ENCODE data around the gene SPECC1.

DNA sequence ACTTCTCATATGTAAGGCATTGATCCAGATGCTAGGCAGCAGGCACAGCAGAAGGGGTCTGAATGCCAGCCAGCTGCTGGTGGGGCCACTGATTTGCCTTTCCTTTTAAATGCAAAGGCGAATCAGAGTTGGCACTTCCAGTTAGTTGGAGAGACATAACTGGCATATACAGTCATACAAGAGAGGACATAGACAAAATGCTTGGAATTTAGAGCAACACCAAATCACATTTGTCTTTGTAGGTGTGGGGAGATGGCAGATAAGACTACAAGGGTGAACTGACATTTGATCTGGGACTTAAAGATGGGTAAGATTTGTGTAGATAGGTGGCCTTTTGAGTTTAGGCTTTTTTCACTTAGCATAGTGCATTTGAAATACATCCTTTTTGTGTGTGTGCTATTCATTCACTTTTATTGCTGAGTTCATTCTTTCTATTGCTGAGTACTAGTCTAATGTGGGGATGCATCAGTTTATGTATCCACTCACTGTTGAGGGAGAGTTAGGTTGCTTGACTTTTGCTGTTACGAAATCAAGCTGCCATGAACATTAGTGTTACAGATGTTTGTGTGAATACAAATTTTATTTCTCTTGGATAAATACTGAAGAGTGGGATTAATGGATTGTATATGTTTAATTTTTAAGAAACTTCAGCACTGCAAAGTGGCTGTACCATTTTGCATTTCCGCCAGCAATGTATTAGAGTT is 74.1 kb downstream of the SPECC1 start:
- TF ChIP-seq CTCF (IDR thresholded peaks at IDR 0.05; ENCODE audit: insufficient read depth, low read depth, low read length), result no peak
- TF ChIP-seq EZH2 (IDR thresholded peaks at IDR 0.05; ENCODE audit: insufficient read depth, low read length), result no peak

All from astrocyte (in vitro differentiated cells and primary cell).